ENCODE data around the gene PP2D1.

- TF ChIP-seq EZH2 (IDR thresholded peaks at IDR 0.05; ENCODE audit: low read length, unreplicated experiment), result no peak
- TF ChIP-seq, protein P1, sequence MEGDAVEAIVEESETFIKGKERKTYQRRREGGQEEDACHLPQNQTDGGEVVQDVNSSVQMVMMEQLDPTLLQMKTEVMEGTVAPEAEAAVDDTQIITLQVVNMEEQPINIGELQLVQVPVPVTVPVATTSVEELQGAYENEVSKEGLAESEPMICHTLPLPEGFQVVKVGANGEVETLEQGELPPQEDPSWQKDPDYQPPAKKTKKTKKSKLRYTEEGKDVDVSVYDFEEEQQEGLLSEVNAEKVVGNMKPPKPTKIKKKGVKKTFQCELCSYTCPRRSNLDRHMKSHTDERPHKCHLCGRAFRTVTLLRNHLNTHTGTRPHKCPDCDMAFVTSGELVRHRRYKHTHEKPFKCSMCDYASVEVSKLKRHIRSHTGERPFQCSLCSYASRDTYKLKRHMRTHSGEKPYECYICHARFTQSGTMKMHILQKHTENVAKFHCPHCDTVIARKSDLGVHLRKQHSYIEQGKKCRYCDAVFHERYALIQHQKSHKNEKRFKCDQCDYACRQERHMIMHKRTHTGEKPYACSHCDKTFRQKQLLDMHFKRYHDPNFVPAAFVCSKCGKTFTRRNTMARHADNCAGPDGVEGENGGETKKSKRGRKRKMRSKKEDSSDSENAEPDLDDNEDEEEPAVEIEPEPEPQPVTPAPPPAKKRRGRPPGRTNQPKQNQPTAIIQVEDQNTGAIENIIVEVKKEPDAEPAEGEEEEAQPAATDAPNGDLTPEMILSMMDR (conservative IDR thresholded peaks at IDR 0.05; ENCODE audit: low read depth, low read length), result no peak
Measured at GRCh38 chr3:20015525-20015924, 3.5 kb upstream of the PP2D1 start.

Measured in PC-3 (cell line).